Measurements from ENCODE around the gene GNPDA2. TPM values are rescaled to one million over a fixed set of nuclear protein-coding genes. Genes with fewer than 3 reads are reported as not detected.

Gene GNPDA2
- total RNA-seq, 1 donor: 41.4 TPM

DNA sequence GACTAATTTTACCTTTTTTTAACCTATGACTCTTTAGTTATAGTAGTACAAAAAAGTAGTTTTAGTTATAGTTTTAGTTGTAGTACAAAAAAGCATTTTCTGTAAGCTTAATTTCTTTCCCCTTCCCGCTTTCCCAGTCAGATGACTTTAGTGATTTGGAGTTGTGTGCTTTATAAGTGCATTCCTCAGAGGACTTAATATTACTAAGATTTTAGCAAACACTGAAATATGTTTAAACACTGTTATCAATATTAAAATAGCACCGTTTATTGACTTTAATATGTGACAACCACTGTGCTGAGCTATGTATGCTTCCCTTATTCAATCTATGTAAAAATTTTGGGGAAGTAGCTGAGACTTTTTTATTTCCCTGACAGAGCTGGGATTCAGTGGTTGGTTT is 25.3 kb downstream of the GNPDA2 start:
- H3K4me3 ChIP-seq (ENCODE audit: low read depth, low read length): no peak overlapping the region
- TF ChIP-seq, protein P1, sequence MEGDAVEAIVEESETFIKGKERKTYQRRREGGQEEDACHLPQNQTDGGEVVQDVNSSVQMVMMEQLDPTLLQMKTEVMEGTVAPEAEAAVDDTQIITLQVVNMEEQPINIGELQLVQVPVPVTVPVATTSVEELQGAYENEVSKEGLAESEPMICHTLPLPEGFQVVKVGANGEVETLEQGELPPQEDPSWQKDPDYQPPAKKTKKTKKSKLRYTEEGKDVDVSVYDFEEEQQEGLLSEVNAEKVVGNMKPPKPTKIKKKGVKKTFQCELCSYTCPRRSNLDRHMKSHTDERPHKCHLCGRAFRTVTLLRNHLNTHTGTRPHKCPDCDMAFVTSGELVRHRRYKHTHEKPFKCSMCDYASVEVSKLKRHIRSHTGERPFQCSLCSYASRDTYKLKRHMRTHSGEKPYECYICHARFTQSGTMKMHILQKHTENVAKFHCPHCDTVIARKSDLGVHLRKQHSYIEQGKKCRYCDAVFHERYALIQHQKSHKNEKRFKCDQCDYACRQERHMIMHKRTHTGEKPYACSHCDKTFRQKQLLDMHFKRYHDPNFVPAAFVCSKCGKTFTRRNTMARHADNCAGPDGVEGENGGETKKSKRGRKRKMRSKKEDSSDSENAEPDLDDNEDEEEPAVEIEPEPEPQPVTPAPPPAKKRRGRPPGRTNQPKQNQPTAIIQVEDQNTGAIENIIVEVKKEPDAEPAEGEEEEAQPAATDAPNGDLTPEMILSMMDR (IDR thresholded peaks at IDR 0.05; ENCODE audit: insufficient read depth, low read length): no peak
- DNase-seq (ENCODE audit: low read depth): no peak

DNA sequence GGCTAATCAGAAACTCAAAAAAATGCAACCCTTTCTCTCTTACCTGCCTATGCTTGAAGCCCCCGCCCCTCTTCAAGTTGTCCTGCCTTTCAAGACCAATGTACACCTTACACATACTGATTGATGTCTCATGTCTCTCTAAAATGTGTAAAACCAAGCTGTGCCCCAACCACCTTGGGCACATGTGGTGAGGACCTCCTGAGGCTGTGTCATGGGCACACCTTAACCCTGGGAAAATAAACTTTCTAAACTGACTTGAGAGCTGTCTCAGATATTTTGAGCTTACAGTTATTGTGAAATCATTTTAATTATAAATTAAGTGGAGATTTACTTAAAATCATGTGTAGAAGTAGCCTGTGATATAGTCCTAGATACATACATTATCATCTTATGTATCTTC is 25.9 kb downstream of the GNPDA2 start:
- H3K4me3 ChIP-seq (ENCODE audit: low read depth, low read length): no peak overlapping the region
- TF ChIP-seq, protein P1 (IDR thresholded peaks at IDR 0.05; ENCODE audit: insufficient read depth, low read length): no peak
- no peak for DNase-seq (ENCODE audit: low read depth)

DNA sequence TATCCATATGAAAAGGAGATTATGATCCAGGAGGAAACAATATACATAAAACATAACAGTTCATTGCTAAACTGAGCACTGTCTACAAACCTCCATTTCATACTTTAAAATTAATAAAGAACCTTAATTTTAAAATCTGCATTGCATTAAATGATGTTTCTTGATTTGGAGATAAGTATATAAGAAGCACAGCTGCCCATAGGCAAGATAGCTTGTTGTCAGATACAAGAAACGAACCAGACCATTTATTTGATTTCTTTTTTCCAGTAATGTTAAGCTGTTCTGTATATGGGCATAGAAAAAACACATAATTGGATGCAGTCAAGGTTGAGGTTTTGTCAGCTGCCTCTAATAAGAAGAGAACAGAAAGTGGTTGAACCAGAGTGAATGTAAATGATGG is 41.7 kb downstream of the GNPDA2 start:
- no peak overlapping the region for H3K4me3 ChIP-seq (ENCODE audit: low read depth, low read length)
- DNase-seq (ENCODE audit: low read depth): no peak
- TF ChIP-seq, protein P1 (IDR thresholded peaks at IDR 0.05; ENCODE audit: insufficient read depth, low read length): no peak

DNA sequence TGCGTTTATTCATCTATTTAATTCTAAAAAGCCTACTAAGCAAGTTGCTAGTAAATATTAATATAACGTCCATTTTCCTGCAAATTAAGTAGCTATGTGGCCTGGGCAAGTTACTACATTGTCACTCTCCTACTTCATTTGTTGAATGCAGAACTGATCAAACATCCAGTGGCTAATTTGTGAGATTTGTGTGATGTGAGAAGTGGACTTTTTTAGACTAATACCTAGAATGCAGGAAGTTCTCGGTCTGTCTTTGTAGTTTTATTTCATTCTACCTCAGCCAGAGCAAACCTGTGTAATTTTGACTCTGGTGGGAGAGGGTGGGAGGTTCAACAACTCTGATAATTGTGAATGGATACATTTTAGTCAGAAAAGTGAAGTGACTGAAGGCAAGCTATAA is 47.3 kb downstream of the GNPDA2 start:
- DNase-seq (ENCODE audit: low read depth): no peak
- H3K4me3 ChIP-seq (ENCODE audit: low read depth, low read length): peak overlapping the region; percentile 94
- TF ChIP-seq, protein P1 (IDR thresholded peaks at IDR 0.05; ENCODE audit: insufficient read depth, low read length): no peak

DNA sequence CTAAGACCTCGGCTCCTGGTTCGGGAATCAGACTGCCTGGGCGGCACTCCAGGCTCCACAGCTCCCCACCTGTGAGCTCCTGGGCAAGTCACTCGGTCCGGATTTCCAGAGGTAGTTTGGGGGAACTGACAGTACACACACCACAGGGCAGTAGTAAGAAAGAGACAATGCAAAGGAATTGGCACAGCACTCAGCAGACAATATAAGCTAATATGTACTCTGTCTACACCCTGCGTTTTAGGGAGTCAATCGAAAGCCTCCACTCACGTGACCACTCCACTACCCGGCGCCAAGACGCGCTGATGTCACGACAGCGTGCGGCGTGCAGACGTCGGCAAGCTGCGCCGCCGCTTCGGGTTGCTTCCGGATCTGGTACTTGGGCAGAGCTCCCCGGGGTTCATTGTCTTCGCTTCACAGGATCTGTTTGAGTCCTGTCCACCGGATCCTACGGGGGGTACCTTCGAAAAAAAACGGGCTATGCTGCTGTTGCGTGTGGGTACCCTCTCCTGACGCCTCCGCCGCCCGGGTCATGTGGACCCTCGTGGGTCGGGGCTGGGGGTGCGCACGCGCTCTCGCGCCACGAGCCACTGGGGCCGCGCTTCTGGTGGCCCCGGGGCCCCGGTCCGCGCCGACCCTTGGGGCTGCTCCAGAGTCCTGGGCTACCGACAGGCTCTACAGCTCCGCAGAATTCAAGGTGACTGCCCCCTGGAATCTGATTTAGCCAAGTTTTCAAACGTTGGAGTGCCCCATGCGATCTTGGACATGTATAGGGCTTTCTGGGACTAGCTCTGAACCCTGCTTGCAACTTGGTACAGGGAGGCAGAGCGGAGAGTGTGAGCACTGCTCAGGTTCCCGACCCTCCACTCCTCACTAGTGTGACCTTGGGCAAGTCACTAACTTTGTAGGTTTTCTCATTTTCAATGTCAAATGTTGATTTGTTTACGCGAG is 48.0 kb downstream of the GNPDA2 start, which contains the start of gene GUF1:
Gene GUF1 (plus strand): TSS at position 327 of the 948 bp plus-strand sequence. CDS start 203 bp downstream, at position 530.
- peak within 1 kb of the TSS; percentile 94 for H3K4me3 ChIP-seq (ENCODE audit: low read depth, low read length)
- TF ChIP-seq, protein P1 (IDR thresholded peaks at IDR 0.05; ENCODE audit: insufficient read depth, low read length): no peak

DNA sequence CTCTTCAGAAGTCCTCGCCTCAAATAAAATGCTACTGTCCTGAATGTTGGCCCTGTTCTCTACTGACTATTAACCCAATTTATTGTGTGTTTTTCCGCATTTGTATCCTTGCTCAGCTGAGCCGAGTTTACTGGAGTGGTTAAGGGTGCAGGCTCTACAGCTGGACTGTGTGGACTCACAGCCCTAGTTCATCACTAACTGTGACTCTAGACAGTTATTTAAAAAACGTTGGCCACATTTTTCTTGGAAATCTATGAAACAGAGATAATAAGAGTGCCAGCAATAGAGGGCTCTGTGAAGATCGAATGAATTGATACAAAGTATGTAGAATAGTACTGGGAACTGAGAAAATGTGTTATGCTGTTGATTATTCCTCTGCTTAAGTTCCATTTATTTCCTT is 51.0 kb downstream of the GNPDA2 start:
- DNase-seq (ENCODE audit: low read depth): no peak
- H3K4me3 ChIP-seq (ENCODE audit: low read depth, low read length): no peak overlapping the region
- TF ChIP-seq, protein P1 (IDR thresholded peaks at IDR 0.05; ENCODE audit: insufficient read depth, low read length): no peak

More for the DNA sequence above, 48.0 kb downstream of the GNPDA2 start, which contains the start of gene GUF1:
- DNase-seq (ENCODE audit: low read depth): peak; percentile 88
